Gastrocnemius medialis (tissue), 4 donors: ENCODE data around the gene WFDC10A. TPM values are rescaled to one million over a fixed set of nuclear protein-coding genes. Genes with fewer than 3 reads are reported as not detected.

Source experiments
- ATAC-seq, 2 donors: fragments of 150-250 bp; one replicate each; pipeline ENCODE4 v1.9.1; 2016
- DNase-seq, 2 donors: peaks; one replicate each; pipeline ENCODE4 v3.0.0-alpha.2; 2019
- H3K27ac ChIP-seq, 4 donors: fragments of 200-600 bp; sonication (generic); 1 replicate in 1 of 4; 2 replicates in 3 of 4; pipeline ENCODE4 v1.5.1; 2016 to 2018; ENCODE audit warnings: mild to moderate bottlenecking in 2 of 4, moderate library complexity in 1 of 4
- H3K27me3 ChIP-seq, 3 donors: fragments of 200-600 bp; sonication (generic) in 2 of 3; 1 replicate in 1 of 3; 2 replicates in 2 of 3; pipeline versions ENCODE4 v1.5.1 to v1.6.0; 2016 to 2019; ENCODE audit warnings: mild to moderate bottlenecking in 1 of 3, moderate library complexity in 1 of 3
- H3K36me3 ChIP-seq, 2 donors: fragments of 200-600 bp; sonication (generic) in 1 of 2; one replicate each; pipeline ENCODE4 v1.5.1; 2017 to 2018
- H3K4me1 ChIP-seq, 2 donors: fragments of 200-600 bp; sonication (generic) in 1 of 2; one replicate each; pipeline ENCODE4 v1.5.1; 2016 to 2017; ENCODE audit warnings: mild to moderate bottlenecking in 2 of 2
- H3K4me3 ChIP-seq, 4 donors: fragments of 200-600 bp; sonication (generic) in 3 of 4; 1 replicate in 1 of 4; 2 replicates in 3 of 4; pipeline ENCODE4 v1.5.1; 2016 to 2019; ENCODE audit warnings: mild to moderate bottlenecking in 2 of 4
- H3K9me3 ChIP-seq, 3 donors: fragments of 200-600 bp; sonication (generic) in 2 of 3; 1 replicate in 1 of 3; 2 replicates in 2 of 3; pipeline ENCODE4 v1.5.1; 2016 to 2019
- CTCF ChIP-seq, 5 experiments: fragments of 450-650 bp in 3 of 5; fragments of 200-600 bp in 2 of 5; sonication (generic) in 2 of 5; IDR thresholded peaks in 4 of 5; conservative IDR thresholded peaks in 1 of 5; 1 replicate in 4 of 5; 2 replicates in 1 of 5; pipeline ENCODE4 v1.5.1; 2016 to 2019; ENCODE audit warnings: antibody characterized with exemption in 5 of 5, mild to moderate bottlenecking in 3 of 5, moderate library complexity in 3 of 5
- POLR2A ChIP-seq, 2 donors: fragments of 450-650 bp; IDR thresholded peaks; one replicate each; pipeline ENCODE4 v1.6.1; 2017; ENCODE audit warnings: antibody characterized with exemption in 2 of 2, mild to moderate bottlenecking in 2 of 2, moderate library complexity in 2 of 2
- in situ Hi-C, 4 donors: fragments of 200-750 bp; cut with MboI; loops; one replicate each; pipeline versions ENCODE4 v1.15.0 to v1.8.0; 2017; ENCODE audit warnings: low sequenced_read_pairs in 4 of 4
- intact Hi-C: fragments of 100-400 bp; cut with DNase I; formaldehyde crosslinking; loops from one replicate; pipeline ENCODE4 v1.15.1; 2023; ENCODE audit warnings: low total_unique reads
- total RNA-seq, 4 donors: library from RNA; depleted of rRNA; stranded (reverse); fragments of >200 nt; gene quantifications; one replicate each; pipeline versions ENCODE4 v1.1.0 to v1.2.3, GENCODE V29; 2016

WFDC10A gene
- total RNA-seq, 4 donors from 2014 or later, result not detected

GRCh38 chr20:45611054-45611453 lies 18.5 kb upstream of the WFDC10A start:
- in situ Hi-C loops (loop anchor here in 2 of 4 donors (25.0 kb wide), 1 partner anchor 101 kb away; the partner anchor contains the start of genes SPINT4 (in 2 of the 2), WFDC10B (in 2 of the 2) and WFDC13 (in 2 of the 2)), intact Hi-C loops (no loop called here)
- no peak overlapping the region for H3K4me3 ChIP-seq
- H3K27ac ChIP-seq, result no peak overlapping the region
- DNase-seq (no peak), ATAC-seq (no peak)
- H3K27me3 ChIP-seq, result no peaks in the 10 kb centered on the region
- H3K4me1 ChIP-seq, result no peaks in the 10 kb centered on the region
- TF ChIP-seq POLR2A (IDR thresholded peaks at IDR 0.05), result no peak
- no peak for TF ChIP-seq CTCF (IDR thresholded peaks at IDR 0.05 in 4 of 5, conservative IDR thresholded peaks at IDR 0.05 in 1 of 5)
- H3K36me3 ChIP-seq, result no peaks in the 10 kb centered on the region
- H3K9me3 ChIP-seq, result no peaks in the 10 kb centered on the region

- H3K4me1 ChIP-seq, result no peaks in the 10 kb centered on the region
- no peak for DNase-seq
- no peak overlapping the region for H3K27ac ChIP-seq
- ATAC-seq, result no peak
- TF ChIP-seq CTCF (IDR thresholded peaks at IDR 0.05 in 4 of 5, conservative IDR thresholded peaks at IDR 0.05 in 1 of 5), result no peak
- no peak for TF ChIP-seq POLR2A (IDR thresholded peaks at IDR 0.05)
- H3K4me3 ChIP-seq, result no peak overlapping the region
- intact Hi-C loops (no loop called here), in situ Hi-C loops (loop anchor here in 2 of 4 donors (25.0 kb wide), 1 partner anchor 100 kb away; the partner anchor contains the start of genes SPINT4 (in 2 of the 2), WFDC10B (in 2 of the 2) and WFDC13 (in 2 of the 2))
- H3K36me3 ChIP-seq, result no peaks in the 10 kb centered on the region
- no peaks in the 10 kb centered on the region for H3K9me3 ChIP-seq
- H3K27me3 ChIP-seq, result no peaks in the 10 kb centered on the region
Measured at GRCh38 chr20:45612314-45612713, 17.2 kb upstream of the WFDC10A start.

GRCh38 chr20:45617591-45617990 lies 11.9 kb upstream of the WFDC10A start:
- no peak for TF ChIP-seq POLR2A (IDR thresholded peaks at IDR 0.05)
- TF ChIP-seq CTCF (IDR thresholded peaks at IDR 0.05 in 4 of 5, conservative IDR thresholded peaks at IDR 0.05 in 1 of 5), result no peak
- H3K4me3 ChIP-seq, result no peak overlapping the region
- H3K27ac ChIP-seq, result no peak overlapping the region
- no peaks in the 10 kb centered on the region for H3K36me3 ChIP-seq
- ATAC-seq, result no peak
- no peak for DNase-seq
- in situ Hi-C loops (loop anchor here in 2 of 4 donors (25.0 kb wide), 1 partner anchor 95 kb away; the partner anchor contains the start of genes SPINT4 (in 2 of the 2), WFDC10B (in 2 of the 2) and WFDC13 (in 2 of the 2)), intact Hi-C loops (no loop called here)
- no peaks in the 10 kb centered on the region for H3K9me3 ChIP-seq
- H3K27me3 ChIP-seq, result no peaks in the 10 kb centered on the region
- H3K4me1 ChIP-seq, result no peaks in the 10 kb centered on the region

- in situ Hi-C loops, result loop anchor here in 2 of 4 donors (25.0 kb wide), 1 partner anchor 91 kb away; the partner anchor contains the start of genes SPINT4 (in 2 of the 2), WFDC10B (in 2 of the 2) and WFDC13 (in 2 of the 2)
- H3K27ac ChIP-seq, result no peak overlapping the region
- no peaks in the 10 kb centered on the region for H3K4me1 ChIP-seq
- no peaks in the 10 kb centered on the region for H3K9me3 ChIP-seq
- H3K4me3 ChIP-seq, result no peak overlapping the region
- DNase-seq, result no peak
- H3K27me3 ChIP-seq, result no peaks in the 10 kb centered on the region
- intact Hi-C loops, result no loop called here
- no peak for TF ChIP-seq CTCF (IDR thresholded peaks at IDR 0.05 in 4 of 5, conservative IDR thresholded peaks at IDR 0.05 in 1 of 5)
- no peak for TF ChIP-seq POLR2A (IDR thresholded peaks at IDR 0.05)
- no peaks in the 10 kb centered on the region for H3K36me3 ChIP-seq
- no peak for ATAC-seq
Measured at GRCh38 chr20:45621593-45621992, 7.9 kb upstream of the WFDC10A start.

- no peak for TF ChIP-seq CTCF (IDR thresholded peaks at IDR 0.05 in 4 of 5, conservative IDR thresholded peaks at IDR 0.05 in 1 of 5)
- TF ChIP-seq POLR2A (IDR thresholded peaks at IDR 0.05), result no peak
- no peaks in the 10 kb centered on the region for H3K9me3 ChIP-seq
- intact Hi-C loops, result no loop called here
- in situ Hi-C loops, result no loop called here
- H3K27ac ChIP-seq, result no peak overlapping the region
- no peaks in the 10 kb centered on the region for H3K4me1 ChIP-seq
- ATAC-seq (no peak), DNase-seq (no peak)
- no peak overlapping the region for H3K4me3 ChIP-seq
- no peaks in the 10 kb centered on the region for H3K36me3 ChIP-seq
- no peaks in the 10 kb centered on the region for H3K27me3 ChIP-seq
Measured at GRCh38 chr20:45626540-45626939, 3.0 kb upstream of the WFDC10A start.
